Lung microvascular endothelial cell (primary cell): ENCODE data around the gene MRPS14. TPM values are rescaled to one million over a fixed set of nuclear protein-coding genes. Genes with fewer than 3 reads are reported as not detected.
A peak's percentile ranks its signal among the peaks of the same experiment; 100 is the strongest.
"Not testable (repeated sequence)": the region's sequence is repeated elsewhere in the genome, so short reads cannot be mapped to it uniquely, and the experiment has no call there.

ENCODE experiments used
- DNase-seq, 2 donors: peaks; one replicate each; pipeline versions ENCODE4 v3.0.0 to v3.0.0-alpha.2; 2010; ENCODE audit warnings: low read depth in 2 of 2
- total RNA-seq: library from RNA; depleted of rRNA; stranded (reverse); fragments of >200 nt; gene quantifications from 2 replicates; pipeline ENCODE4 v1.2.1, GENCODE V29; 2014

Gene MRPS14
- total RNA-seq, 1 donor from 2014 or later = 33.9 TPM

- DNase-seq = not testable (repeated sequence)
Observed at GRCh38 chr1:175023922-175024242, 657 bp upstream of the MRPS14 start.

GRCh38 chr1:175019524-175019923 lies 3.7 kb downstream of the MRPS14 start:
- DNase-seq = no peak

GRCh38 chr1:175015243-175015642 lies 8.0 kb downstream of the MRPS14 start:
- no peak for DNase-seq

- DNase-seq = no peak
Observed at GRCh38 chr1:175013445-175013844, 9.8 kb downstream of the MRPS14 start.

DNA sequence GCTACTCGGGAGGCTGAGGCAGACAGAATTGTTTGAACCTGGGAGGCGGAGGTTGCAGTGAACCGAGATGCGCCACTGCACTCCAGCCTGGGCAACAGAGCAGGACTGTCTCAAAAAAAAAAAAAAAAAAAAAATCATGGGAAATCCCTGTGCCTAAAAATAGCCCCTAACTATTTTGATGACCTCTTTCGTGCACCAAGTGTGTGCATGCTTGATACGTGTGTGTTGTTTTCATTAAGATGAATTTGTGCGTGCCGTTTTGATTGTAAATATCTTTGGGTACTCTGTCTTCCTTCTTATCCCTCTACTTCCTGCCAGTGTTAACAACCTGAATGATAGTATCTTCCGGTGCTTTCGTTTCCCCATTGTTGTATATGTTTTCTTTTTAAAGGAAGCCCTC lies 13.7 kb downstream of the MRPS14 start:
- peak; percentile 40 for DNase-seq

DNA sequence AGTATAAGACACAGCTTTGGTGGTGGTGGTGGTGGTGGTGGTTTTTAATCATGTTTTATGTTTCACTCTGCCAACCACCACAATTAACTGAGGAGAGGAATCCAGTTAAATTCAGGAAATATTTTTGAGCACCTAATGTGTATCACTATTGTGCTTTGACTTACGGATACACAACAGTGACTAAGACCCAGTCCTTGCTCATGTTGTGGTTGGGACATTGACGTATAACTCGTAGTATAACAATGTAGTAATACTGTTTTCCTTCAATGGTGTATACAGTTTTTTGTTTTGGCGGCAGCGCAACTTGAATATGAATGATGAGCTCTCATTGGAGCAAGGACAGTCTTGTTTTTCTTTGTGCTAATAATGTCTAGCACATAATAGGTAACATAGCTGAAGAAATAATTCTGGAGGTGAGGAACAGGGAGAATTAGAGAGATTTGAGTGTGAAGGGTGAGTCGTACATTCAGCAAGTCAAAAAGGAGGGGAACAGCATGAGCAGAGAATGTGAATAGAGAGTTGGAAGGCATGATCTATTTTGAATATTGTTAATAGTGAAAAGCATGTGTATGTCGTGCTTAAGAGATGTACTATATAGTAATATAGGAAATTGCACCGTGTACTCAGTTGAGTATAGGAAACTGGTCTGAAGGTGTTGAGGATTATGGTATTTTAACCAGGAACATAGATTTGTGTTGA lies 18.0 kb downstream of the MRPS14 start:
- DNase-seq = peak in 1 of 2 donors; percentile 12

GRCh38 chr1:175003521-175003920 lies 19.7 kb downstream of the MRPS14 start:
- DNase-seq = no peak

DNA sequence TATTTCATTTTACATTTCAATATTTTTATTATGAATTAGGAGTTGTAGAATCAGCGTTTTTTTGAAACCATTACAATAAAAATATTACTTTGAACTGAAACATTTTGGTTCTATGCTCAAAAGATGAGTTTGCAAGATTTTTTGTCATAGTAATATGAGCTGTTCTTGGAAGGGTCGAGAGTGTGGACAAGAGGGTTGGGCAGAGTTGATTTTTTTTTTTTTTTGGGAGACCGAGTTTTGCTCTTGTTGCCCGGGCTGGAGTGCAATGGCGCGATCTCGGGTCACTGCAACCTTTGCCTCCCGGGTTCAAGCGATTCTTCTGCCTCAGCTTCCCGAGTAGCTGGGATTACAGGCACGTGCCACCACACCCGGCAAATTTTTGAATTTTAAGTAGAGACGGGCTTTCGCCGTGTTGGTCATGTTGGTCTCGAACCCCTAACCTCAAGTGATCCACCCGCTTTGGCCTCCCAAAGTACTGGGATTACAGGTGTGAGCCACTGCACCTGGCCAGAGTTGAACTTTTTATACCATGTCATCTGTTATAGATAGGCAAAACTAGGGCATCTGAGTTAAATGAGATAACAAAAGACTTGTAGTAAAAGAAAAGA lies 20.2 kb downstream of the MRPS14 start:
- DNase-seq = no peak

- peak; percentile 16 to 45 for DNase-seq
Observed at GRCh38 chr1:175000697-175001187, 22.5 kb downstream of the MRPS14 start.

DNA sequence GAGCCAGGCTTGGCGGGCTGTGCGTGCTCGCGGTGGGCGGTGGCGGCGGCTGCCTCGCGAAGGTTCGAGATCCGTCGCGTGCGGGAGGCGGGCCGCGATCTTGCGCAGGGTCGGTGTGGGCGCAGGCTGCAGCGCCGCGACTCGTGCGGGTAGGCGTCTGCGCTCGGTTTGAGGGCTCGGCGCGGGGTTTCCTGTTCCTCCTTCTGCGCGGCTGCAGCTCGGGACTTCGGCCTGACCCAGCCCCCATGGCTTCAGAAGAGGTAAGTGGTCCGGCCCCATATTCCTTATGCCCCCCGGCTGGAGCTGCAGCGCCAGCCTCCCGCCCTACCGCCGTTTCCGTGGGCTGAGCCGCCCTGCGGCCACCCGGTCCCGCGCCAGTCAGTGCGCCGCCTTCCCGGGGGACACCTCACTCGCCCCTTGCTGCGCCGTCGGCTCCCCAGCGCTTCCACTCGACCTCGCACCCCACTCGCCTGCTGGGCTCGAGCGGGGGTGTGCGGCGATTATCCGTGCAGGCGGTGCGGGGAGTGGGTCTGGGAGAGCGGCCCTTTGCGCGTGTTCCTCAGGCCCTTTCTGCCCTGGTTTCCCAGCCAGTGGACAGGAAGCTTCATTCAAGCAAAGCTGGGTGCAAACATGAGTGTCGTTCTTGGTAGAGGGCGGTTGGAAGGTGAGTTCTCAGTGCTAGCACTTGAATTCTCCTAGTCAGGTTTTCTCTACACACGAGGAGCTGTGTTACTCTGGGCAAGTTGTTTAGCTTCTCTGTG lies 23.1 kb downstream of the MRPS14 start, which contains the start of gene CACYBP:
TSS of gene CACYBP (plus strand) at position 12 of the 761 bp plus-strand sequence. CDS start at position 246, 234 bp downstream.
- DNase-seq = peak in 1 of 2 donors; percentile 39

- DNase-seq = peak; percentile 99
Observed at GRCh38 chr1:174999216-174999935, 23.8 kb downstream of the MRPS14 start.

GRCh38 chr1:174998569-174999215 lies 24.5 kb downstream of the MRPS14 start:
- peak; percentile 61 to 82 for DNase-seq

DNA sequence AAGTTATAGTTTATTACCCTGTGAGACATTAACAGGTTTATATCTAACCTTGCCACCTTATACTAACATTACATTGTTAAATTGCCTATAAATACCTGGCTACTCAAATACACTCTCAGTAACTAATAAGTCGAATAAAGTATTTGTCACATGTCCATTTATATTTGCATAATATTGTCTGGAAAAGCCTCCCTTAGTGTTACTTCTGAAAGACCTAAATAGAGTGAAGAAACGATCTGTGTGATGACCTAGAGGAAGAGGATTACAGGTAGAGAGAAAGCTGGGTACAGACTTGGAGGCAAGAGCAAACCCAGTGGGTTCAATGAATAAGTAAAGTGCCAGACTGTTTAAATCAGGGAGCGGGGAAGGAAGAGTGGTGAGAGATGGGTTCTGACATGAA lies 26.2 kb downstream of the MRPS14 start:
- DNase-seq = no peak

- DNase-seq = peak; percentile 81
Observed at GRCh38 chr1:174996476-174996875, 26.7 kb downstream of the MRPS14 start.

DNA sequence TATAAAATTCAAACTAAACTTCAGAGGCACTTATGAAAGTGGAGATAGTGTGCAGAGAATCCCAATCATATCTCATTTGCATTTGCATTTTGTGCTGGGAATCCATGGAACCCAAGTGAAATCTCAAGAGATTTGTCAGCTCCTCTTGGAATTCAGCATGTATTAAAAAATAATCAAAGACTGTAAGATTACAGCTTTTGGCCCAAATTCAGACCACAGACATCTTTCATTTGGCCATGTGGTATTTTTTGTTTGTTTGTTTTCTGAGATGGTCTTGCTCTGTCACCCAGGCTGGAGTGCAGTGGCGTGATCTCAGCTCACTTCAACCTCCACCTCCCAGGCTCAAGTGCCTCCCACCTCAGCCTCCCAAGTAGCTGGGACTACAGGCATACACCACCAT lies 27.3 kb downstream of the MRPS14 start:
- DNase-seq = no peak

- no peak for DNase-seq
Observed at GRCh38 chr1:174995121-174995520, 28.1 kb downstream of the MRPS14 start.

GRCh38 chr1:174991473-174991872 lies 31.8 kb downstream of the MRPS14 start:
- DNase-seq = no peak

DNA sequence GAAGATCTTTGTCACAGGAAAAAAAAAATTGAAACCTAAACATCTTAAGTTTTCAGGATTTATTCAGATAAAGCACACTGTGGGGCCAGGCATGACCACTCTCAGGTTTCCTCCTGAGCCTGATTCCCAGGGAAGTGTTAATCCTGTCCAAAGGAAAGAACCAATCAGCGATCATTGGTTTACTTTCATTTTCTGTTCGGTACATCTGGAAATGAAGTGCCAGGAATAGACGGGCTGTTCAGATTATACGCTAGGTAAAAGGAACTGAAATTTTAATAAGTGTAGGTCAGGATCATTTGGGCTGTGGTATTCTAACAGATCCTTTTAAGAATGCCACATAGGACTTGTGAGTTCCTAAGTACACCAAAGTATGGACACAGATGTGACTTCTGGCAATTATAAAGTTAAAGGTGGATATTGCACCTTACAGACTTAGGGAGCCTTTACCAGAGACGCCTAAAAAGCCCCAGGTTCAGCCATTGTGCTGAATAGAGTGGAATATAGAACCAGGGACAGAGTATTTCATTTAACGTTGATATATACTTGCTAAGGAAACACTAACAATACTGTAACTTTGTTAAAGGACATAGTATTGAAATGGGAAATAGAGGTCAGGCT lies 32.7 kb downstream of the MRPS14 start:
- DNase-seq = peak; percentile 85 to 87

DNA sequence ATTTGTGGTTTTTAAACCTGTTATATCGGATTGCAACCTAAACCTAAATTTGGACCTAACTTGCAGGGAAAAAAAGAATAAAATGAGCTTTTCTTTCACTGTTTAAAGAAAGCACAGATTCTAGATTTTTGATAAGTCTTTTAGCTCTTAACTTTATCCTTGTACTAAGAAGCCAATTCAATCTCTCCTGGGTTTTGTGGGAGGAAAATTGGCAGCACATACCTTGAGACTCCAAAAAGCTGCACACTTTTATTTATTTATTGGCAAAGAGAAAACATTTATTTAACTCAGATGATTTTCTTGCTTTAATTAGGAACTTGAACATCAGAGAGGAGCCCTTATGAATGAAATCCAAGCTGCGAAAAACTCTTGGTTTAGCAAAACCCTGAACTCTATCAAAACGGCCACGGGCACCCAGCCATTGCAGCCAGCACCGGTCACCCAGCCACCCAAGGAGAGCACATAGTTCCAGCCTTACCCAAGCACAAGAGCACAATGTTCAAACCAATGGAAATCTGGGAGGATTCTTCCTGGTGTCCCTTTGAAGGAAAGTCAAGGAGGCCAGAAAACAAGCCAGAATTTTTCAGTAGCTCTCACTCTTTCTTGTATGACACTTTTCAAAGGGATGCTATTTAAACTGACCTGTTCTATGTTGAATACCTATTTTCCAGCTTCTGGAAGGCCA lies 33.5 kb downstream of the MRPS14 start:
- no peak for DNase-seq

GRCh38 chr1:174988986-174989385 lies 34.2 kb downstream of the MRPS14 start:
- DNase-seq = no peak
